H1 (cell line): ENCODE results near the gene KREMEN1. TPM values are rescaled to one million over a fixed set of nuclear protein-coding genes. Genes with fewer than 3 reads are reported as not detected.

ENCODE experiments used
- CTCF ChIA-PET: fragments of 300-600 bp; sonication (Branson Sonifier 250); formaldehyde crosslinking; loops from one replicate; lab custom pipeline; 2021; ENCODE audit not compliant: partially characterized antibody; lab: Charles Lee
- POLR2A ChIA-PET: fragments of 300-600 bp; sonication (Branson Sonifier 250); formaldehyde crosslinking; loops from one replicate; lab custom pipeline; 2021; ENCODE audit warnings: inconsistent platforms; ENCODE audit not compliant: partially characterized antibody; lab: Charles Lee
- DNase-seq, 2 experiments: peaks; one replicate each; pipeline versions ENCODE4 v3.0.0 to v3.0.0-alpha.2; 2010 to 2022; ENCODE audit warnings: low spot score in 2 of 2, low read depth in 1 of 2, mixed read lengths in 1 of 2
- FAIRE-seq: peaks from 2 replicates; lab custom pipeline; 2011; peaks lifted over from hg19 to GRCh38; lab: Jason Lieb, UNC
- H2AFZ ChIP-seq: 2 replicates; pipeline ENCODE4 v1.8.1; 2012; ENCODE audit warnings: low read length, inconsistent platforms
- H2AK5ac ChIP-seq: 2 replicates; pipeline ENCODE4 v1.6.1; 2013; ENCODE audit warnings: low read depth, low read length
- H2BK120ac ChIP-seq: replicated peaks from 2 replicates; pipeline ENCODE3; 2013; ENCODE audit warnings: low read depth, low read length, inconsistent platforms
- H2BK12ac ChIP-seq: 2 replicates; pipeline ENCODE4 v1.6.1; 2013; ENCODE audit warnings: low read depth, low read length
- H2BK15ac ChIP-seq: 2 replicates; pipeline ENCODE4 v1.6.1; 2013; ENCODE audit warnings: low read length
- H2BK20ac ChIP-seq: 2 replicates; pipeline ENCODE4 v1.6.1; 2013; ENCODE audit warnings: low read length
- H2BK5ac ChIP-seq: 2 replicates; pipeline ENCODE4 v1.6.1; 2013; ENCODE audit warnings: low read depth, low read length
- H3K14ac ChIP-seq: 2 replicates; pipeline ENCODE4 v1.6.1; 2013; ENCODE audit warnings: inconsistent platforms; ENCODE audit not compliant: insufficient read length
- H3K18ac ChIP-seq: 2 replicates; pipeline ENCODE4 v1.6.1; 2013; ENCODE audit warnings: low read length; ENCODE audit errors: extremely low read depth
- H3K23ac ChIP-seq: 2 replicates; pipeline ENCODE4 v1.6.1; 2013; ENCODE audit warnings: inconsistent platforms; ENCODE audit not compliant: insufficient read length
- H3K23me2 ChIP-seq: 2 replicates; pipeline ENCODE4 v1.6.1; 2013; ENCODE audit warnings: low read depth, low read length
- H3K27ac ChIP-seq: 2 replicates; pipeline ENCODE4 v1.6.1; 2011; ENCODE audit warnings: low read depth, low read length, inconsistent platforms
- H3K27me3 ChIP-seq, 4 experiments: replicated peaks in 1 of 4; 1 replicate in 1 of 4; 2 replicates in 3 of 4; pipeline versions ENCODE4 v1.6.1 to v1.8.1; 2011 to 2013; ENCODE audit warnings: low read length in 3 of 4, mild to moderate bottlenecking in 3 of 4, inconsistent platforms in 2 of 4, mixed read lengths in 2 of 4, moderate library complexity in 1 of 4; ENCODE audit not compliant: control insufficient read depth in 3 of 4, insufficient read depth in 3 of 4; ENCODE audit errors: extremely low read depth in 1 of 4
- H3K36me3 ChIP-seq, 4 experiments: 2 replicates each; pipeline versions ENCODE4 v1.6.1 to v1.8.1; 2011 to 2013; ENCODE audit warnings: mild to moderate bottlenecking in 4 of 4, low read length in 3 of 4, moderate library complexity in 2 of 4, control low read depth in 1 of 4, inconsistent platforms in 1 of 4; ENCODE audit not compliant: insufficient read depth in 4 of 4, control insufficient read depth in 2 of 4
- H3K4ac ChIP-seq: replicated peaks from 2 replicates; pipeline ENCODE3; 2013; ENCODE audit warnings: low read length, low read depth, mixed read lengths, inconsistent platforms; ENCODE audit not compliant: insufficient read length
- H3K4me1 ChIP-seq, 4 experiments: replicated peaks in 1 of 4; 1 replicate in 1 of 4; 2 replicates in 3 of 4; pipeline versions ENCODE4 v1.6.1 to v1.8.1; 2011 to 2013; ENCODE audit warnings: low read length in 3 of 4, inconsistent platforms in 2 of 4, mixed read lengths in 1 of 4; ENCODE audit not compliant: insufficient read depth in 4 of 4, control insufficient read depth in 3 of 4
- H3K4me2 ChIP-seq, 2 experiments: 2 replicates each; pipeline versions ENCODE4 v1.6.1 to v1.8.1; 2011 to 2013; ENCODE audit warnings: low read depth in 2 of 2, low read length in 2 of 2, control low read depth in 1 of 2, inconsistent platforms in 1 of 2, mild to moderate bottlenecking in 1 of 2; ENCODE audit not compliant: insufficient read depth in 1 of 2
- H3K4me3 ChIP-seq, 4 experiments: fragments of 200-600, 300-600 bp in 1 of 4; sonication (generic), shearing (Covaris generic), sonication (Bioruptor Twin) in 1 of 4; 2 replicates each; pipeline versions ENCODE4 v1.5.1 to v1.8.1; 2011 to 2016; ENCODE audit warnings: low read length in 4 of 4, low read depth in 3 of 4, control low read depth in 2 of 4, inconsistent platforms in 2 of 4, mild to moderate bottlenecking in 2 of 4, mixed read lengths in 1 of 4, moderate library complexity in 1 of 4; ENCODE audit not compliant: insufficient read depth in 2 of 4; ENCODE audit errors: extremely low read depth in 1 of 4
- H3K56ac ChIP-seq: replicated peaks from 2 replicates; pipeline ENCODE3; 2013; ENCODE audit warnings: low read depth, mild to moderate bottlenecking, mixed read lengths, low read length, inconsistent platforms; ENCODE audit not compliant: insufficient read length
- H3K79me1 ChIP-seq: 2 replicates; pipeline ENCODE4 v1.6.1; 2013; ENCODE audit warnings: low read depth, low read length, control low read depth
- H3K79me2 ChIP-seq, 2 experiments: 2 replicates each; pipeline versions ENCODE4 v1.6.1 to v1.8.1; 2012 to 2013; ENCODE audit warnings: low read length in 2 of 2, mild to moderate bottlenecking in 2 of 2, inconsistent platforms in 1 of 2; ENCODE audit not compliant: insufficient read depth in 2 of 2, control insufficient read depth in 1 of 2
- H3K9ac ChIP-seq, 4 experiments: replicated peaks in 1 of 4; 1 replicate in 1 of 4; 2 replicates in 3 of 4; pipeline versions ENCODE4 v1.6.1 to v1.8.1; 2011 to 2013; ENCODE audit warnings: low read depth in 3 of 4, low read length in 3 of 4, control low read depth in 2 of 4, mild to moderate bottlenecking in 2 of 4, moderate library complexity in 2 of 4, inconsistent platforms in 1 of 4; ENCODE audit errors: extremely low read depth in 1 of 4
- H3K9me3 ChIP-seq, 2 experiments: 2 replicates each; pipeline versions ENCODE4 v1.6.1 to v1.8.1; 2012 to 2013; ENCODE audit warnings: mild to moderate bottlenecking in 2 of 2, moderate library complexity in 2 of 2, control low read depth in 1 of 2, inconsistent platforms in 1 of 2, low read depth in 1 of 2, low read length in 1 of 2, mixed read lengths in 1 of 2; ENCODE audit not compliant: insufficient read depth in 2 of 2
- H4K20me1 ChIP-seq, 2 experiments: replicated peaks in 1 of 2; 2 replicates each; pipeline versions ENCODE3 to v1.8.1; 2011 to 2013; ENCODE audit warnings: inconsistent platforms in 2 of 2, low read length in 2 of 2, mild to moderate bottlenecking in 1 of 2; ENCODE audit not compliant: insufficient read depth in 2 of 2, control insufficient read depth in 1 of 2
- H4K5ac ChIP-seq: 2 replicates; pipeline ENCODE4 v1.6.1; 2013; ENCODE audit warnings: low read length, low read depth, mixed read lengths, inconsistent platforms; ENCODE audit not compliant: insufficient read length
- H4K8ac ChIP-seq: 2 replicates; pipeline ENCODE4 v1.8.0; 2013; ENCODE audit warnings: mild to moderate bottlenecking, moderate library complexity, low read length, inconsistent platforms; ENCODE audit not compliant: insufficient read depth; ENCODE audit errors: extremely low read depth
- H4K91ac ChIP-seq: replicated peaks from 2 replicates; pipeline ENCODE3; 2013; ENCODE audit warnings: low read length, mixed read lengths, inconsistent platforms; ENCODE audit not compliant: insufficient read length
- CEBPB ChIP-seq: IDR thresholded peaks from 2 replicates; pipeline ENCODE4 v1.6.1; 2012; ENCODE audit warnings: low read depth, low read length
- CREB1 ChIP-seq: IDR thresholded peaks from 2 replicates; pipeline ENCODE4 v1.6.1; 2012; ENCODE audit warnings: inconsistent platforms
- EGR1 ChIP-seq: IDR thresholded peaks from 2 replicates; pipeline ENCODE4 v1.6.1; 2011; ENCODE audit warnings: low read depth, low read length, borderline replicate concordance
- EP300 ChIP-seq, 2 experiments: IDR thresholded peaks; 1 replicate in 1 of 2; 2 replicates in 1 of 2; pipeline ENCODE4 v1.6.1; 2011 to 2012; ENCODE audit warnings: low read depth in 2 of 2, low read length in 2 of 2, mild to moderate bottlenecking in 2 of 2, borderline replicate concordance in 1 of 2, inconsistent platforms in 1 of 2, moderate library complexity in 1 of 2
- GTF2F1 ChIP-seq: IDR thresholded peaks from 2 replicates; pipeline ENCODE4 v1.6.1; 2012; ENCODE audit warnings: low read depth, low read length, improper control_type of control experiment, borderline replicate concordance
- HDAC2 ChIP-seq, 2 experiments: fragments of 300-600 bp in 1 of 2; sonication (generic) in 1 of 2; IDR thresholded peaks; 2 replicates each; pipeline ENCODE4 v1.6.1; 2011 to 2012; ENCODE audit warnings: low read depth in 2 of 2, low read length in 2 of 2, mild to moderate bottlenecking in 2 of 2, moderate library complexity in 2 of 2, borderline replicate concordance in 1 of 2, inconsistent platforms in 1 of 2
- KDM4A ChIP-seq: IDR thresholded peaks from one replicate; pipeline ENCODE4 v1.7.1; 2012; ENCODE audit warnings: low read depth, mild to moderate bottlenecking, moderate library complexity, low read length, inconsistent platforms; ENCODE audit not compliant: severe bottlenecking
- MAFK ChIP-seq: IDR thresholded peaks from 2 replicates; pipeline ENCODE4 v1.6.1; 2012; ENCODE audit warnings: low read depth, mild to moderate bottlenecking, improper control_type of control experiment, low read length
- NANOG ChIP-seq: IDR thresholded peaks from 2 replicates; pipeline ENCODE4 v1.6.1; 2011; ENCODE audit warnings: low read length, low read depth, mild to moderate bottlenecking, inconsistent platforms; ENCODE audit not compliant: insufficient read depth, poor library complexity, severe bottlenecking
- RAD21 ChIP-seq, 2 experiments: IDR thresholded peaks in 1 of 2; conservative IDR thresholded peaks in 1 of 2; 2 replicates each; pipeline ENCODE4 v1.6.1; 2011; ENCODE audit warnings: low read depth in 2 of 2, low read length in 2 of 2, improper control_type of control experiment in 1 of 2, inconsistent platforms in 1 of 2, mild to moderate bottlenecking in 1 of 2, moderate library complexity in 1 of 2
- SP1 ChIP-seq: IDR thresholded peaks from 2 replicates; pipeline ENCODE4 v1.6.1; 2011; ENCODE audit warnings: low read depth, low read length
- SRF ChIP-seq: IDR thresholded peaks from 2 replicates; pipeline ENCODE4 v1.6.1; 2011; ENCODE audit warnings: mild to moderate bottlenecking, low read depth, low read length, moderate library complexity
- TAF1 ChIP-seq: IDR thresholded peaks from 2 replicates; pipeline ENCODE4 v1.6.1; 2011; ENCODE audit warnings: mild to moderate bottlenecking, low read depth, low read length
- ZNF274 ChIP-seq: IDR thresholded peaks from 2 replicates; pipeline ENCODE4 v1.7.0; 2012; ENCODE audit warnings: low read length, borderline replicate concordance; ENCODE audit errors: extremely low read depth
- WGBS, 2 experiments: shearing (Covaris generic) in 1 of 2; methylation state at CpG; one replicate each; pipeline versions ENCODE4 v1.1.6 to v1.1.7; 2013 to 2015; ENCODE audit warnings: low lambda C conversion rate in 2 of 2, mixed read lengths in 2 of 2, inconsistent platforms in 1 of 2, low coverage in 1 of 2, missing lambda C conversion rate in 1 of 2; ENCODE audit not compliant: insufficient replicate concordance in 2 of 2, insufficient coverage in 1 of 2, insufficient read length in 1 of 2; ENCODE audit errors: extremely low coverage in 1 of 2, missing lambda C conversion rate in 1 of 2; 5-methylcytosine and 5-hydroxymethylcytosine counted together
- polyA plus RNA-seq, 7 experiments: library from polyadenylated mRNA; depleted of rRNA in 3 of 7; stranded (reverse) in 5 of 7; unstranded in 2 of 7; fragments of >200 nt in 5 of 7; fragments of 200-250 nt in 2 of 7; gene quantifications; 1 replicate in 5 of 7; 2 replicates in 1 of 7; 4 replicates in 1 of 7; pipeline versions ENCODE4 v1.2.1 to v1.2.3, GENCODE V29; 2011 to 2013; ENCODE audit warnings: missing spikeins in 2 of 7, mixed read lengths in 2 of 7
- total RNA-seq: library from RNA; stranded (reverse); fragmentation: NEBNext Ultra II Directional; extraction: Animal tissue kit (Norgen Biotek cat#: 25700); gene quantifications from 2 replicates; pipeline ENCODE4 v1.2.1, GENCODE V29; 2021

The KREMEN1 gene
- total and polyA plus RNA-seq, 2 of the 8 experiments (the other 6 are each of a cell fraction or from before 2014, with no cell fraction given) = 2.1 to 3.2 TPM

DNA sequence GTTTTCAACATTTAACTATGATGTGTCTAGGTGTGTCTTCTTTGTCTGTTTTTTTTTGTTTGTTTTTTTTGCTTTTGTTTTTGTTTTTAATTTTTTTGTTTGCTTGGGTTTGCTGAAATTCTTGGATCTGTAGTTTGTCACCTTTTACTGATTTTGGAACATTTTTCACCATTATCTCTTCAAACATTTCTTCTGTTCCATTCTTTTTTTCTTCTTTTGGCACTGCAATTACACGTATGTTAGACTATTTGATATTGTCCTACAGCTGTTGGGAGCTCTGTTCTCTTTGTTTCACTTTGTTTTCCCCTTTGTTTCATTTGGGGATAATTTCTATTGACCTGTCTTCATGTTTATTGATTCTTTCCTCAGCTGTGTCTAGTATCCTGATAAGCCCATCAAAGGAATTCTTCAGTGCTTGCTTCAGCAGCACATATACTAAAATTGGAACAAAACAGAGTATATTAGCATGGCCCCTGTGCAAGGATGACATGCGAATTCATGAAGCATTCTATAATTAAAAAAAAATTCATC lies 60.8 kb downstream of the KREMEN1 start:
- no peak overlapping the region for H2BK12ac ChIP-seq
- no peak overlapping the region for H3K4me3 ChIP-seq
- no peak overlapping the region for H3K4ac ChIP-seq
- no peak overlapping the region for H4K91ac ChIP-seq
- H3K36me3 ChIP-seq = no peaks in the 10 kb centered on the region
- H2BK15ac ChIP-seq = no peak overlapping the region
- no peak overlapping the region for H2BK5ac ChIP-seq
- ChIA-PET CTCF (interaction anchor here (1.2 to 11.1 kb wide), 2 partner anchors 20 to 112 kb away, joined by 4 to 79 read pairs; no protein-coding TSS in a partner anchor), POLR2A (interaction anchor here (0.6 kb wide), 1 partner anchor 1076 kb away, joined by 3 read pairs; no protein-coding TSS in a partner anchor)
- H2AK5ac ChIP-seq = no peak overlapping the region
- FAIRE-seq = no peak
- H3K18ac ChIP-seq = no peak overlapping the region
- H3K79me1 ChIP-seq = no peaks in the 10 kb centered on the region
- no peak overlapping the region for H2AFZ ChIP-seq
- no peak overlapping the region for H4K8ac ChIP-seq
- no peak for DNase-seq
- no peak overlapping the region for H2BK120ac ChIP-seq
- no peak overlapping the region for H3K27ac ChIP-seq
- no peaks in the 10 kb centered on the region for H3K23me2 ChIP-seq
- no peak overlapping the region for H3K56ac ChIP-seq
- H2BK20ac ChIP-seq = no peak overlapping the region
- no peak overlapping the region for H3K23ac ChIP-seq
- WGBS, 2 experiments = 79% methylated on average over 2 of the region's 2 CpGs; no CpG with 5 or more reads in 1 of the 2 experiments
- no peak overlapping the region for H3K14ac ChIP-seq
- no peak overlapping the region for H3K4me2 ChIP-seq
- no peaks in the 10 kb centered on the region for H4K20me1 ChIP-seq
- no peaks in the 10 kb centered on the region for H3K4me1 ChIP-seq
- H4K5ac ChIP-seq = no peak overlapping the region
- no peak overlapping the region for H3K9ac ChIP-seq
- no peaks in the 10 kb centered on the region for H3K79me2 ChIP-seq
- no peaks in the 10 kb centered on the region for H3K9me3 ChIP-seq
- H3K27me3 ChIP-seq = no peaks in the 10 kb centered on the region
- TF ChIP-seq CEBPB = no peak
- TF ChIP-seq CREB1 = no peak
- no peak for TF ChIP-seq GTF2F1
- TF ChIP-seq HDAC2 (IDR thresholded peaks at IDR 0.05; ENCODE audit: borderline replicate concordance in 1 of 2, low read depth in 2 of 2, low read length in 2 of 2) = no peak
- TF ChIP-seq NANOG = no peak
- no peak for TF ChIP-seq EP300 (IDR thresholded peaks at IDR 0.05; ENCODE audit: borderline replicate concordance in 1 of 2, low read depth in 2 of 2, low read length in 2 of 2)
- TF ChIP-seq ZNF274 = no peak
- no peak for TF ChIP-seq TAF1
- TF ChIP-seq SRF = no peak
- TF ChIP-seq SP1 = no peak
- TF ChIP-seq EGR1 = no peak
- TF ChIP-seq MAFK = no peak
- no peak for TF ChIP-seq RAD21 (IDR thresholded peaks at IDR 0.05 in 1 of 2, conservative IDR thresholded peaks at IDR 0.05 in 1 of 2; ENCODE audit: low read depth in 2 of 2, low read length in 2 of 2)
- TF ChIP-seq KDM4A = no peak
